Measurements from ENCODE around the gene AHRR. TPM values are rescaled to one million over a fixed set of nuclear protein-coding genes. Genes with fewer than 3 reads are reported as not detected.

Gene AHRR
- total and polyA plus RNA-seq, 10 of the 15 experiments (the other 5 are each of a cell fraction or from before 2014, with no cell fraction given): 0.90 to 35.2 (median 19.2) TPM

- TF ChIP-seq TCF7 (IDR thresholded peaks at IDR 0.05; ENCODE audit: borderline replicate concordance) (no peak), EZH2 (IDR thresholded peaks at IDR 0.05; ENCODE audit: borderline replicate concordance, control insufficient read depth, low read depth, low read length) (no peak), PKNOX1 (IDR thresholded peaks at IDR 0.05) (peak; percentile 40; the same call in 1 of the 2 replicates), JUND (IDR thresholded peaks at IDR 0.05; ENCODE audit: low read depth, low read length) (0 out of 2 replicates have a peak, but pooled peaks have one; percentile 47), RAD21 (IDR thresholded peaks at IDR 0.05; ENCODE audit: insufficient read depth, low read depth, low read length) (peak; percentile 94), FOS (IDR thresholded peaks at IDR 0.05; ENCODE audit: borderline replicate concordance, extremely low read depth, insufficient read length) (no peak), ZNF384 (IDR thresholded peaks at IDR 0.05; ENCODE audit: borderline replicate concordance, low read depth, low read length) (no peak), CBX5 (IDR thresholded peaks at IDR 0.05; ENCODE audit: low read depth) (peak; percentile 74; the same call in 1 of the 2 replicates), CHD2 (IDR thresholded peaks at IDR 0.05; ENCODE audit: borderline replicate concordance, low read depth, low read length) (0 out of 2 replicates have a peak, but pooled peaks have one; percentile 35), MXI1 (IDR thresholded peaks at IDR 0.05; ENCODE audit: low read depth, low read length) (peak; percentile 13; the same call in 1 of the 2 replicates), STAT3 (IDR thresholded peaks at IDR 0.05; ENCODE audit: low read depth, low read length) (no peak), TAF1 (IDR thresholded peaks at IDR 0.05; ENCODE audit: borderline replicate concordance, low read depth, low read length) (0 out of 2 replicates have a peak, but pooled peaks have one; percentile 24), RELB (IDR thresholded peaks at IDR 0.05; ENCODE audit: low read depth) (peak; percentile 76), POLR2A (IDR thresholded peaks at IDR 0.05; ENCODE audit: low read depth, low read length) (no peak; the same call in 1 of the 2 replicates), USF1 (IDR thresholded peaks at IDR 0.05; ENCODE audit: borderline replicate concordance, extremely low read length, insufficient read depth, low read depth, low read length) (peak; percentile 44), NR2F1 (conservative IDR thresholded peaks at IDR 0.05) (peak; percentile 86; the same call in 1 of the 2 replicates), SREBF2 (IDR thresholded peaks at IDR 0.05; ENCODE audit: low read length) (no peak), SMARCA5 (IDR thresholded peaks at IDR 0.05) (peak; percentile 78; the same call in 1 of the 2 replicates), TCF12 (IDR thresholded peaks at IDR 0.05; ENCODE audit: low read depth, low read length) (peak; percentile 87), BACH1 (IDR thresholded peaks at IDR 0.05; ENCODE audit: borderline replicate concordance) (peak; percentile 22; the same call in 1 of the 2 replicates), ETV6 (conservative IDR thresholded peaks at IDR 0.05 in 1 of 2, IDR thresholded peaks at IDR 0.05 in 1 of 2; ENCODE audit: borderline replicate concordance in 1 of 2, low read depth in 1 of 2) (peak in 1 of 2 experiments; percentile 12; a peak in 1 of 4 replicates), E4F1 (IDR thresholded peaks at IDR 0.05; ENCODE audit: borderline replicate concordance, partially characterized antibody) (no peak), NR2C1 (IDR thresholded peaks at IDR 0.05) (peak; percentile 40), BRCA1 (IDR thresholded peaks at IDR 0.05; ENCODE audit: low read depth, low read length) (no peak)
Measured at GRCh38 chr5:317086-317811, 4.3 kb upstream of the AHRR start (continued).

Measured in GM12878 (cell line).